ENCODE data around the gene FBN2. TPM values are rescaled to one million over a fixed set of nuclear protein-coding genes. Genes with fewer than 3 reads are reported as not detected.
"Not testable (repeated sequence)": the region's sequence is repeated elsewhere in the genome, so short reads cannot be mapped to it uniquely, and the experiment has no call there.

The FBN2 gene
- total RNA-seq, 1 experiment from 2014 or later: 1.6 TPM

DNA sequence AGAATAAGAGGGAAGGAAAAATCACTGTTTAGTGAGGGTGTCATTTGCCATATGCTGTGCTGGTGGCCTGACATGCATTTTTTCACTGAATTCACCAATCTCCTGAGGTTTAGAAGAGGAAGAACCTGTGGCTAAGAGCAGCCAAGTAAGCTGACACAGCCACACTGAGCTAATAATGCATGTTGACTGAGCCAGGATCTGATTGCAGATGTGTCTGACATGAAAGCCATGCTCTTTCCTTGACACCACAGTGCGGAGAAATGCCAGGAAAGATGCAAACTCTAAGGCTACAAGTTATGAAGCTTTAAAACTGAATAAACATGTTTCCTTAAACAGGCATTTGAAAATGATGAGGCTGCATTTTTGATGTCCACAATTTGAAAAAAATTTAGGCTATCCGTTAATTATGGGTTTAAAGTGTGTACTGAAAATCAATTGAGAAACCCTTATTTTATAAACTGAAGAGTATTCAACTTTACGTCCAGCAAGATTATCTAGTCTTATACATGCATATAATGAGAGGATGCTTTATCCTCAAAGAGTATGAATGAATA lies 208.6 kb downstream of the FBN2 start:
- TF ChIP-seq, protein P1, sequence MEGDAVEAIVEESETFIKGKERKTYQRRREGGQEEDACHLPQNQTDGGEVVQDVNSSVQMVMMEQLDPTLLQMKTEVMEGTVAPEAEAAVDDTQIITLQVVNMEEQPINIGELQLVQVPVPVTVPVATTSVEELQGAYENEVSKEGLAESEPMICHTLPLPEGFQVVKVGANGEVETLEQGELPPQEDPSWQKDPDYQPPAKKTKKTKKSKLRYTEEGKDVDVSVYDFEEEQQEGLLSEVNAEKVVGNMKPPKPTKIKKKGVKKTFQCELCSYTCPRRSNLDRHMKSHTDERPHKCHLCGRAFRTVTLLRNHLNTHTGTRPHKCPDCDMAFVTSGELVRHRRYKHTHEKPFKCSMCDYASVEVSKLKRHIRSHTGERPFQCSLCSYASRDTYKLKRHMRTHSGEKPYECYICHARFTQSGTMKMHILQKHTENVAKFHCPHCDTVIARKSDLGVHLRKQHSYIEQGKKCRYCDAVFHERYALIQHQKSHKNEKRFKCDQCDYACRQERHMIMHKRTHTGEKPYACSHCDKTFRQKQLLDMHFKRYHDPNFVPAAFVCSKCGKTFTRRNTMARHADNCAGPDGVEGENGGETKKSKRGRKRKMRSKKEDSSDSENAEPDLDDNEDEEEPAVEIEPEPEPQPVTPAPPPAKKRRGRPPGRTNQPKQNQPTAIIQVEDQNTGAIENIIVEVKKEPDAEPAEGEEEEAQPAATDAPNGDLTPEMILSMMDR (conservative IDR thresholded peaks at IDR 0.05; ENCODE audit: low read depth, low read length): no peak
- TF ChIP-seq EZH2 (IDR thresholded peaks at IDR 0.05; ENCODE audit: borderline replicate concordance, low read depth, low read length, poor library complexity, severe bottlenecking): no peak
- H3K9me3 ChIP-seq (ENCODE audit: low read depth, low read length, poor library complexity, severe bottlenecking): no peaks in the 10 kb centered on the region
- DNase-seq (ENCODE audit: low spot score): no peak
- CTCF ChIA-PET: no interaction called here
- no peaks in the 10 kb centered on the region for H3K4me1 ChIP-seq (ENCODE audit: insufficient read depth, low read length, poor library complexity, severe bottlenecking)
- peaks cover 8% of the 10 kb centered on the region for H3K27me3 ChIP-seq (replicated peaks; ENCODE audit: insufficient read depth, low read depth, low read length, poor library complexity)
- H3K4me3 ChIP-seq (ENCODE audit: low read depth, low read length, poor library complexity, severe bottlenecking): no peak overlapping the region
- no peak overlapping the region for H3K27ac ChIP-seq (ENCODE audit: low read depth, low read length, poor library complexity, severe bottlenecking)
- POLR2A ChIA-PET (ENCODE audit: low non-redundant PET): no interaction called here
- BruUV-seq (replicated peaks): no TSS peak
- H3K36me3 ChIP-seq (ENCODE audit: insufficient read depth, low read length, poor library complexity, severe bottlenecking): no peaks in the 10 kb centered on the region
- intact Hi-C loops (cut with micrococcal nuclease; ENCODE audit: unreplicated experiment): no loop called here

- Histone ChIP-seq H3K27me3 (replicated peaks; ENCODE audit: insufficient read depth, low read depth, low read length, poor library complexity) (peaks cover 8% of the 10 kb centered on the region), H3K36me3 (ENCODE audit: insufficient read depth, low read length, poor library complexity, severe bottlenecking) (no peaks in the 10 kb centered on the region), H3K4me1 (ENCODE audit: insufficient read depth, low read length, poor library complexity, severe bottlenecking) (no peaks in the 10 kb centered on the region), H3K4me3 (ENCODE audit: low read depth, low read length, poor library complexity, severe bottlenecking) (no peak overlapping the region), H3K9me3 (ENCODE audit: low read depth, low read length, poor library complexity, severe bottlenecking) (no peaks in the 10 kb centered on the region), H3K27ac (ENCODE audit: low read depth, low read length, poor library complexity, severe bottlenecking) (no peak overlapping the region)
- DNase-seq (ENCODE audit: low spot score): no peak
- intact Hi-C loops (cut with micrococcal nuclease; ENCODE audit: unreplicated experiment): no loop called here
- POLR2A ChIA-PET (ENCODE audit: low non-redundant PET): no interaction called here
- BruUV-seq (replicated peaks): no TSS peak
- CTCF ChIA-PET: no interaction called here
- no peak for TF ChIP-seq EZH2 (IDR thresholded peaks at IDR 0.05; ENCODE audit: borderline replicate concordance, low read depth, low read length, poor library complexity, severe bottlenecking)
- TF ChIP-seq, protein P1 (conservative IDR thresholded peaks at IDR 0.05; ENCODE audit: low read depth, low read length): no peak
Observed at GRCh38 chr5:128328446-128328845, 209.6 kb downstream of the FBN2 start.

- H3K27me3 ChIP-seq (replicated peaks; ENCODE audit: insufficient read depth, low read depth, low read length, poor library complexity): peaks cover 8% of the 10 kb centered on the region
- no peaks in the 10 kb centered on the region for H3K4me1 ChIP-seq (ENCODE audit: insufficient read depth, low read length, poor library complexity, severe bottlenecking)
- no peak for DNase-seq (ENCODE audit: low spot score)
- H3K36me3 ChIP-seq (ENCODE audit: insufficient read depth, low read length, poor library complexity, severe bottlenecking): no peaks in the 10 kb centered on the region
- ChIA-PET POLR2A (ENCODE audit: low non-redundant PET) (no interaction called here), CTCF (no interaction called here)
- no peak overlapping the region for H3K27ac ChIP-seq (ENCODE audit: low read depth, low read length, poor library complexity, severe bottlenecking)
- TF ChIP-seq, protein P1 (conservative IDR thresholded peaks at IDR 0.05; ENCODE audit: low read depth, low read length): no peak
- no peak for TF ChIP-seq EZH2 (IDR thresholded peaks at IDR 0.05; ENCODE audit: borderline replicate concordance, low read depth, low read length, poor library complexity, severe bottlenecking)
- BruUV-seq (replicated peaks): no TSS peak
- intact Hi-C loops (cut with micrococcal nuclease; ENCODE audit: unreplicated experiment): no loop called here
- H3K9me3 ChIP-seq (ENCODE audit: low read depth, low read length, poor library complexity, severe bottlenecking): no peaks in the 10 kb centered on the region
- H3K4me3 ChIP-seq (ENCODE audit: low read depth, low read length, poor library complexity, severe bottlenecking): no peak overlapping the region
Observed at GRCh38 chr5:128328007-128328406, 210.0 kb downstream of the FBN2 start.

DNA sequence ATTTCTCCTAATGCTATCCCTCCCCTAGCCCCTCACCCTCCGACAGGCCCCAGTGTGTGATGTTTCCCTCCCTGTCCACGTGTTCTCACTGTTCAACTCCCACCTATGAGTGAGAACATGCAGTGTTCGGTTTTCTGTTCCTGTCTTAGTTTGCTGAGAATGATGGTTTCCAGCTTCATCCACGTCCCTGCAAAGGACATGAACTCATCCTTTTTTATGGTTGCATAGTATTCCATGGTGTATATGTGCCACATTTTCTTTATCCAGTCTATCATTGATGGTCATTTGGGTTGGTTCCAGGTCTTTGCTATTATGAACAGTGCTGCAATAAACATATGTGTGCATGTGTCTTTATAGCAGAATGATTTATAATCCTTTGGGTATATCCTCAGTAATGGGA lies 216.6 kb downstream of the FBN2 start:
- H3K4me3 ChIP-seq (ENCODE audit: low read depth, low read length, poor library complexity, severe bottlenecking); H3K27ac ChIP-seq (ENCODE audit: low read depth, low read length, poor library complexity, severe bottlenecking); POLR2A ChIA-PET (ENCODE audit: low non-redundant PET); H3K9me3 ChIP-seq (ENCODE audit: low read depth, low read length, poor library complexity, severe bottlenecking); H3K36me3 ChIP-seq (ENCODE audit: insufficient read depth, low read length, poor library complexity, severe bottlenecking); BruUV-seq (replicated peaks); intact Hi-C loops (cut with micrococcal nuclease; ENCODE audit: unreplicated experiment); CTCF ChIA-PET; H3K4me1 ChIP-seq (ENCODE audit: insufficient read depth, low read length, poor library complexity, severe bottlenecking); DNase-seq (ENCODE audit: low spot score); H3K27me3 ChIP-seq (replicated peaks; ENCODE audit: insufficient read depth, low read depth, low read length, poor library complexity): not testable (repeated sequence)

Data from A673 (cell line).